B cell (primary cell): ENCODE data around the gene UGT1A4. TPM values are rescaled to one million over a fixed set of nuclear protein-coding genes. Genes with fewer than 3 reads are reported as not detected.

Source experiments
- ATAC-seq: fragments of 200-7000 bp; cut with Tn5 transposase; one replicate; pipeline ENCODE4 v1.10.0; 2021; ENCODE audit warnings: low read depth, mild to moderate bottlenecking, moderate number of reproducible peaks, moderate library complexity
- CTCF ChIA-PET: fragments of 350-600 bp; sonication (Branson Sonifier 250); formaldehyde crosslinking; loops from one replicate; lab custom pipeline; 2021; ENCODE audit warnings: antibody characterized with exemption, inconsistent platforms; lab: Charles Lee
- POLR2A ChIA-PET: fragments of 350-600 bp; sonication (Branson Sonifier 250); formaldehyde crosslinking; loops from one replicate; lab custom pipeline; 2021; ENCODE audit warnings: antibody characterized with exemption; lab: Charles Lee
- DNase-seq: peaks from one replicate; pipeline ENCODE4 v3.0.0; 2013
- H2AFZ ChIP-seq: 2 replicates; pipeline ENCODE4 v1.6.1; 2012; ENCODE audit warnings: mild to moderate bottlenecking, low read depth, low read length; ENCODE audit not compliant: insufficient read depth, poor library complexity, severe bottlenecking
- H3K27ac ChIP-seq, 2 donors: 1 replicate in 1 of 2; 2 replicates in 1 of 2; pipeline ENCODE4 v1.5.1; 2012 to 2013; ENCODE audit warnings: low read length in 2 of 2, mild to moderate bottlenecking in 2 of 2, moderate library complexity in 1 of 2
- H3K27me3 ChIP-seq, 4 experiments: fragments of 200-600 bp in 1 of 4; sonication (generic) in 1 of 4; replicated peaks in 1 of 4; 1 replicate in 2 of 4; 2 replicates in 2 of 4; pipeline versions ENCODE4 v1.6.1 to v1.7.0; 2013 to 2016; ENCODE audit warnings: low read length in 3 of 4, mild to moderate bottlenecking in 2 of 4, mixed read lengths in 1 of 4, moderate library complexity in 1 of 4; ENCODE audit not compliant: insufficient read depth in 4 of 4, control insufficient read depth in 3 of 4; ENCODE audit errors: control extremely low read depth in 1 of 4
- H3K36me3 ChIP-seq, 2 experiments: replicated peaks in 1 of 2; 1 replicate in 1 of 2; 2 replicates in 1 of 2; pipeline versions ENCODE4 v1.6.1 to v1.7.1; 2013; ENCODE audit warnings: low read length in 1 of 2; ENCODE audit not compliant: insufficient read depth in 2 of 2, control insufficient read depth in 1 of 2; ENCODE audit errors: control extremely low read depth in 1 of 2, extremely low read depth in 1 of 2
- H3K4me1 ChIP-seq, 2 donors: fragments of 200-600 bp in 1 of 2; sonication (generic) in 1 of 2; 1 replicate in 1 of 2; 2 replicates in 1 of 2; pipeline versions ENCODE4 v1.5.1 to v1.6.1; 2013 to 2017; ENCODE audit warnings: low read length in 2 of 2; ENCODE audit not compliant: control insufficient read depth in 2 of 2, insufficient read depth in 2 of 2
- H3K4me2 ChIP-seq: replicated peaks from 2 replicates; pipeline ENCODE3; 2012; ENCODE audit warnings: mild to moderate bottlenecking, low read depth, low read length; ENCODE audit not compliant: poor library complexity, severe bottlenecking
- H3K4me3 ChIP-seq, 5 experiments: fragments of 200-600 bp in 1 of 5; sonication (generic) in 1 of 5; 1 replicate in 3 of 5; 2 replicates in 2 of 5; pipeline versions ENCODE4 v1.5.1 to v1.7.0; 2011 to 2016; ENCODE audit warnings: low read length in 4 of 5, mild to moderate bottlenecking in 4 of 5, low read depth in 2 of 5, control low read depth in 1 of 5, moderate library complexity in 1 of 5; ENCODE audit not compliant: insufficient read depth in 1 of 5; ENCODE audit errors: control extremely low read depth in 1 of 5, extremely low read depth in 1 of 5
- H3K79me2 ChIP-seq: fragments of 200-600 bp; sonication (generic); one replicate; pipeline ENCODE4 v1.6.0; 2016; ENCODE audit warnings: low read length; ENCODE audit not compliant: control insufficient read depth, insufficient read depth
- H3K9ac ChIP-seq: fragments of 200-600 bp; sonication (generic); 2 replicates; pipeline ENCODE4 v1.6.1; 2017; ENCODE audit warnings: mild to moderate bottlenecking, low read length, moderate library complexity
- H3K9me3 ChIP-seq, 3 donors: one replicate each; pipeline versions ENCODE4 v1.6.1 to v1.7.1; 2013; ENCODE audit warnings: low read length in 2 of 3; ENCODE audit not compliant: control insufficient read depth in 2 of 3, insufficient read depth in 1 of 3; ENCODE audit errors: control extremely low read depth in 1 of 3
- H4K20me1 ChIP-seq: 2 replicates; pipeline ENCODE4 v1.6.0; 2012; ENCODE audit warnings: mild to moderate bottlenecking, low read length; ENCODE audit not compliant: insufficient read depth, control insufficient read depth, poor library complexity, severe bottlenecking
- H3K27ac Mint-ChIP-seq: one replicate; pipeline ENCODE4 v1.8.0; 2021; ENCODE audit warnings: mixed read lengths
- H3K27me3 Mint-ChIP-seq: one replicate; pipeline ENCODE4 v1.8.0; 2021; ENCODE audit warnings: mixed read lengths
- H3K4me1 Mint-ChIP-seq: one replicate; pipeline ENCODE4 v1.8.0; 2021; ENCODE audit warnings: mixed read lengths
- H3K4me3 Mint-ChIP-seq: one replicate; pipeline ENCODE4 v1.8.0; 2021; ENCODE audit warnings: mixed read lengths
- H3K9me3 Mint-ChIP-seq: one replicate; pipeline ENCODE4 v1.8.0; 2022; ENCODE audit warnings: mixed read lengths; ENCODE audit not compliant: insufficient read depth
- CTCF ChIP-seq: fragments of 200-600 bp; IDR thresholded peaks from one replicate; pipeline ENCODE4 v1.8.0; 2022; ENCODE audit warnings: antibody characterized with exemption, mild to moderate bottlenecking
- EZH2 ChIP-seq: IDR thresholded peaks from 2 replicates; pipeline ENCODE4 v1.6.1; 2012; ENCODE audit warnings: borderline replicate concordance, low read depth, mild to moderate bottlenecking, moderate library complexity, low read length; ENCODE audit not compliant: insufficient read depth, poor library complexity, severe bottlenecking
- WGBS: methylation state at CpG from one replicate; pipeline ENCODE4 v1.1.5; 2013; ENCODE audit warnings: missing lambda C conversion rate; ENCODE audit not compliant: insufficient coverage; 5-methylcytosine and 5-hydroxymethylcytosine counted together
- intact Hi-C: fragments of 100-400 bp; cut with micrococcal nuclease; formaldehyde crosslinking; loops from one replicate; pipeline ENCODE4 v1.10.0; 2022
- polyA plus RNA-seq: library from polyadenylated mRNA; depleted of rRNA; stranded (reverse); fragments of >200 nt; gene quantifications from 2 replicates; pipeline ENCODE4 v1.2.3, GENCODE V29; 2012
- total RNA-seq, 2 donors: library from RNA; stranded (reverse); fragments of 120-200 nt in 1 of 2; gene quantifications; 1 replicate in 1 of 2; 2 replicates in 1 of 2; pipeline versions ENCODE4 v1.2.3 to v1.2.4, GENCODE V29; 2013 to 2022

The UGT1A4 gene
- total and polyA plus RNA-seq, 2 donors (not counting 1 experiment from before 2014, with no cell fraction given): not detected

GRCh38 chr2:233712611-233713261 lies 5.8 kb upstream of the UGT1A4 start, which contains the start of gene UGT1A5:
UGT1A5 (plus strand) TSS chr2:233712907; CDS start chr2:233712992, 85 bp downstream.
- POLR2A ChIA-PET: no interaction called here
- no peak for ATAC-seq
- H3K27ac ChIP-seq: no peak within 1 kb of the TSS
- no peak within 1 kb of the TSS for H3K9ac ChIP-seq
- no peaks in the 10 kb centered on the region for H4K20me1 ChIP-seq
- no peaks in the 10 kb centered on the region for H3K36me3 ChIP-seq
- H3K4me1 ChIP-seq: no peaks in the 10 kb centered on the region
- WGBS: 86% methylated on average over 13 of the region's 14 CpGs
- H3K27ac Mint-ChIP-seq: no peak within 1 kb of the TSS
- peaks cover 3% of the 10 kb centered on the region for H3K4me1 Mint-ChIP-seq
- DNase-seq: no peak
- H2AFZ ChIP-seq: no peak within 1 kb of the TSS
- no peak within 1 kb of the TSS for H3K4me3 ChIP-seq
- CTCF ChIA-PET: interaction anchor here (1.4 to 2.5 kb wide), 4 partner anchors 264 to 312 kb away, joined by 5 to 9 read pairs (median 7); no protein-coding TSS in a partner anchor
- no peak within 1 kb of the TSS for H3K4me3 Mint-ChIP-seq
- no peaks in the 10 kb centered on the region for H3K79me2 ChIP-seq
- no peak for TF ChIP-seq EZH2
- TF ChIP-seq CTCF: no peak
- peaks cover 26% of the 10 kb centered on the region for H3K27me3 Mint-ChIP-seq
- intact Hi-C loops: no loop called here
- peaks cover 0 to 8% (median 0%) of the 10 kb centered on the region in 4 experiments for H3K27me3 ChIP-seq
- H3K9me3 ChIP-seq: no peaks in the 10 kb centered on the region
- no peaks in the 10 kb centered on the region for H3K9me3 Mint-ChIP-seq
- H3K4me2 ChIP-seq: no peak within 1 kb of the TSS

GRCh38 chr2:233713262-233713615 lies 5.3 kb upstream of the UGT1A4 start:
- DNase-seq: no peak
- ChIA-PET CTCF (interaction anchor here (2.0 to 2.5 kb wide), 2 partner anchors 265 to 309 kb away, joined by 8 to 9 read pairs; no protein-coding TSS in a partner anchor), POLR2A (no interaction called here)
- 100% methylated on average over 2 of the region's 7 CpGs for WGBS
- Histone ChIP-seq H2AFZ (no peak overlapping the region), H3K9me3 (no peaks in the 10 kb centered on the region), H3K4me1 (no peaks in the 10 kb centered on the region), H3K4me3 (no peak overlapping the region), H3K27me3 (peaks cover 0 to 8% (median 0%) of the 10 kb centered on the region in 4 experiments), H3K79me2 (no peaks in the 10 kb centered on the region), H3K4me2 (no peak overlapping the region), H3K9ac (no peak overlapping the region), H4K20me1 (no peaks in the 10 kb centered on the region), H3K27ac (no peak overlapping the region), H3K36me3 (no peaks in the 10 kb centered on the region)
- ATAC-seq: no peak
- H3K27ac Mint-ChIP-seq: no peak overlapping the region
- H3K4me3 Mint-ChIP-seq: no peak overlapping the region
- no peaks in the 10 kb centered on the region for H3K9me3 Mint-ChIP-seq
- H3K4me1 Mint-ChIP-seq: peaks cover 3% of the 10 kb centered on the region
- no peak for TF ChIP-seq EZH2
- no peak for TF ChIP-seq CTCF
- intact Hi-C loops: no loop called here
- peaks cover 29% of the 10 kb centered on the region for H3K27me3 Mint-ChIP-seq
